Vagina (tissue), 2 donors: ENCODE results near the gene FAM20B.

Experiments
- POLR2A ChIP-seq, 2 donors: fragments of 450-650 bp; IDR thresholded peaks; one replicate each; pipeline ENCODE4 v1.6.1; 2017; ENCODE audit warnings: antibody characterized with exemption in 2 of 2, mild to moderate bottlenecking in 2 of 2, moderate library complexity in 2 of 2
- POLR2AphosphoS5 ChIP-seq, 2 donors: sonication (generic); formaldehyde crosslinking; IDR thresholded peaks; one replicate each; pipeline ENCODE4 v1.9.0; 2017; ENCODE audit warnings: antibody characterized with exemption in 2 of 2, mild to moderate bottlenecking in 2 of 2, low read depth in 1 of 2; ENCODE audit not compliant: insufficient read depth in 1 of 2
- TF ChIP-seq, protein P1 (sequence below), 3 experiments: fragments of 450-650 bp in 2 of 3; fragments of 200-600 bp in 1 of 3; sonication (generic) in 1 of 3; IDR thresholded peaks; one replicate each; pipeline ENCODE4 v1.5.1; 2017 to 2019; ENCODE audit warnings: antibody characterized with exemption in 3 of 3, mild to moderate bottlenecking in 2 of 3, moderate library complexity in 2 of 3

DNA sequence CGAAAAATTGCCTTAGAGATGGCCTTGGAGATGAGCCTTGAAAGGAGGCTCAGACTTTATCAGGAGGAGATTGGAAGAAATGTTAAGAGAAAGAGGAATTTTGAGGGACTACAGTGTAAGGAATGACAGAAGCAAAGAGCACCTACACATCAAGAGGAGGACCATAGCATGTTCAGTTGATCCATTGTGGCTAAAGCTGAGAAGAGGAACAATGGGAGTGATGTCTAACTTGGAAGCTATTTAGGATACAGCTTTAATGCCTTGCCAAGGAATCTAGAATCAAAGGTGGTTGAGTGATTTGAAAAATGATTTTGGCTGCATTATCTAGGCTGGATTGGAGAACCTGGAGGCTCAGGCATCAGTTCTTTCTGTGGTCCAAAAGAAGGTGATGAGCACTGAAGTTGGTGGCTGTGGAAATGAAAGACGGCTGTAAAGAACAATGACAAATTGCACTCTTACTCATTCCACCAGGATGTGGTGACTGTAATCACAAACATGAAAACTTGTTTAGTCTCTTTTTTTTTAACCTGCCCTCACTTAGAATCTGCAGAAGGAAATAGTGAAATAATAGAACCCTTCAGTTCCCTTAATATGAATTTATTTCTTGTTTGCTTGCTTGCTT is 11.3 kb downstream of the FAM20B start:
- TF ChIP-seq POLR2AphosphoS5 (IDR thresholded peaks at IDR 0.05; ENCODE audit: insufficient read depth in 1 of 2, low read depth in 1 of 2) (no peak), POLR2A (IDR thresholded peaks at IDR 0.05) (no peak)
- TF ChIP-seq, protein P1, sequence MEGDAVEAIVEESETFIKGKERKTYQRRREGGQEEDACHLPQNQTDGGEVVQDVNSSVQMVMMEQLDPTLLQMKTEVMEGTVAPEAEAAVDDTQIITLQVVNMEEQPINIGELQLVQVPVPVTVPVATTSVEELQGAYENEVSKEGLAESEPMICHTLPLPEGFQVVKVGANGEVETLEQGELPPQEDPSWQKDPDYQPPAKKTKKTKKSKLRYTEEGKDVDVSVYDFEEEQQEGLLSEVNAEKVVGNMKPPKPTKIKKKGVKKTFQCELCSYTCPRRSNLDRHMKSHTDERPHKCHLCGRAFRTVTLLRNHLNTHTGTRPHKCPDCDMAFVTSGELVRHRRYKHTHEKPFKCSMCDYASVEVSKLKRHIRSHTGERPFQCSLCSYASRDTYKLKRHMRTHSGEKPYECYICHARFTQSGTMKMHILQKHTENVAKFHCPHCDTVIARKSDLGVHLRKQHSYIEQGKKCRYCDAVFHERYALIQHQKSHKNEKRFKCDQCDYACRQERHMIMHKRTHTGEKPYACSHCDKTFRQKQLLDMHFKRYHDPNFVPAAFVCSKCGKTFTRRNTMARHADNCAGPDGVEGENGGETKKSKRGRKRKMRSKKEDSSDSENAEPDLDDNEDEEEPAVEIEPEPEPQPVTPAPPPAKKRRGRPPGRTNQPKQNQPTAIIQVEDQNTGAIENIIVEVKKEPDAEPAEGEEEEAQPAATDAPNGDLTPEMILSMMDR (IDR thresholded peaks at IDR 0.05), result no peak
